ENCODE results near the gene DYSF. TPM values are rescaled to one million over a fixed set of nuclear protein-coding genes. Genes with fewer than 3 reads are reported as not detected.

Gene DYSF
- polyA plus RNA-seq, 1 donor (not counting 4 experiments of a cell fraction or from before 2014, with no cell fraction given): 8.2 TPM

GRCh38 chr2:71646028-71646427 lies 192.7 kb downstream of the DYSF start:
- no peaks in the 10 kb centered on the region for H3K9me3 ChIP-seq (ENCODE audit: control insufficient read depth, low read depth, low read length)
- DNase-seq (ENCODE audit: low read depth, low spot score) (peak; percentile 5), FAIRE-seq (peak; percentile 93)
- no peaks in the 10 kb centered on the region for H3K79me2 ChIP-seq (ENCODE audit: control insufficient read depth, insufficient read depth, low read length)
- H3K4me2 ChIP-seq (ENCODE audit: control insufficient read depth, extremely low read depth, insufficient read depth, low read depth, low read length): no peak overlapping the region
- no peak overlapping the region for H3K4me3 ChIP-seq (ENCODE audit: control insufficient read depth in 2 of 3, extremely low read depth in 1 of 3, insufficient read depth in 2 of 3, low read depth in 1 of 3, low read length in 3 of 3)
- H2AFZ ChIP-seq (ENCODE audit: control insufficient read depth, low read length): no peak overlapping the region
- dilution Hi-C loops (cut with MboI; ENCODE audit: extremely low pct_ligation_motif_present, low sequenced_read_pairs): no loop called here
- no peak overlapping the region for H3K27ac ChIP-seq (ENCODE audit: control insufficient read depth, insufficient read depth, low read length)
- H3K36me3 ChIP-seq (ENCODE audit: control insufficient read depth in 2 of 2, extremely low read depth in 1 of 2, insufficient read depth in 2 of 2, low read length in 2 of 2): no peaks in the 10 kb centered on the region
- H3K27me3 ChIP-seq (ENCODE audit: control insufficient read depth, extremely low read depth, insufficient read depth, low read length): no peaks in the 10 kb centered on the region
- H4K20me1 ChIP-seq (ENCODE audit: control insufficient read depth, extremely low read depth, insufficient read depth, low read length): no peaks in the 10 kb centered on the region
- H3K9me1 ChIP-seq (ENCODE audit: control insufficient read depth, extremely low read depth, insufficient read depth, low read length): no peaks in the 10 kb centered on the region
- TF ChIP-seq CTCF (optimal IDR thresholded peaks at IDR 0.05 in 1 of 3, IDR thresholded peaks at IDR 0.05 in 1 of 3, conservative IDR thresholded peaks at IDR 0.05 in 1 of 3; ENCODE audit: extremely low read depth in 1 of 3, insufficient read depth in 2 of 3, low read length in 3 of 3): no peak
- no peak for TF ChIP-seq EZH2 (IDR thresholded peaks at IDR 0.05; ENCODE audit: low read length)
- H3K9ac ChIP-seq (ENCODE audit: control insufficient read depth, extremely low read depth, insufficient read depth, low read length): no peak overlapping the region
- peaks cover 10% of the 10 kb centered on the region for H3K4me1 ChIP-seq (ENCODE audit: control insufficient read depth, extremely low read depth, insufficient read depth, low read length)

- H3K9me1 ChIP-seq (ENCODE audit: control insufficient read depth, extremely low read depth, insufficient read depth, low read length): no peaks in the 10 kb centered on the region
- dilution Hi-C loops (cut with MboI; ENCODE audit: extremely low pct_ligation_motif_present, low sequenced_read_pairs): no loop called here
These were observed 194.0 kb downstream of the DYSF start for GRCh38 chr2:71647356-71647755.

More at GRCh38 chr2:71647356-71647755, 194.0 kb downstream of the DYSF start:
- Histone ChIP-seq H3K4me3 (ENCODE audit: control insufficient read depth in 2 of 3, extremely low read depth in 1 of 3, insufficient read depth in 2 of 3, low read depth in 1 of 3, low read length in 3 of 3) (no peak overlapping the region), H2AFZ (ENCODE audit: control insufficient read depth, low read length) (no peak overlapping the region), H3K79me2 (ENCODE audit: control insufficient read depth, insufficient read depth, low read length) (no peaks in the 10 kb centered on the region), H3K27ac (ENCODE audit: control insufficient read depth, insufficient read depth, low read length) (no peak overlapping the region), H3K9ac (ENCODE audit: control insufficient read depth, extremely low read depth, insufficient read depth, low read length) (no peak overlapping the region), H3K4me1 (ENCODE audit: control insufficient read depth, extremely low read depth, insufficient read depth, low read length) (peaks cover 10% of the 10 kb centered on the region), H3K4me2 (ENCODE audit: control insufficient read depth, extremely low read depth, insufficient read depth, low read depth, low read length) (no peak overlapping the region), H4K20me1 (ENCODE audit: control insufficient read depth, extremely low read depth, insufficient read depth, low read length) (no peaks in the 10 kb centered on the region), H3K36me3 (ENCODE audit: control insufficient read depth in 2 of 2, extremely low read depth in 1 of 2, insufficient read depth in 2 of 2, low read length in 2 of 2) (no peaks in the 10 kb centered on the region), H3K9me3 (ENCODE audit: control insufficient read depth, low read depth, low read length) (no peaks in the 10 kb centered on the region), H3K27me3 (ENCODE audit: control insufficient read depth, extremely low read depth, insufficient read depth, low read length) (no peaks in the 10 kb centered on the region)
- DNase-seq (ENCODE audit: low read depth, low spot score) (no peak), FAIRE-seq (no peak)
- TF ChIP-seq CTCF (optimal IDR thresholded peaks at IDR 0.05 in 1 of 3, IDR thresholded peaks at IDR 0.05 in 1 of 3, conservative IDR thresholded peaks at IDR 0.05 in 1 of 3; ENCODE audit: extremely low read depth in 1 of 3, insufficient read depth in 2 of 3, low read length in 3 of 3) (no peak), EZH2 (IDR thresholded peaks at IDR 0.05; ENCODE audit: low read length) (no peak)

Data from keratinocyte (primary cell).